Gastrocnemius medialis (tissue), 4 donors: ENCODE measurements around the gene SIAH1. TPM values are rescaled to one million over a fixed set of nuclear protein-coding genes. Genes with fewer than 3 reads are reported as not detected.

Experiments
- ATAC-seq, 2 donors: fragments of 150-250 bp; one replicate each; pipeline ENCODE4 v1.9.1; 2016
- DNase-seq, 2 donors: peaks; one replicate each; pipeline ENCODE4 v3.0.0-alpha.2; 2019
- H3K27ac ChIP-seq, 4 donors: fragments of 200-600 bp; sonication (generic); 1 replicate in 1 of 4; 2 replicates in 3 of 4; pipeline ENCODE4 v1.5.1; 2016 to 2018; ENCODE audit warnings: mild to moderate bottlenecking in 2 of 4, moderate library complexity in 1 of 4
- H3K27me3 ChIP-seq, 3 donors: fragments of 200-600 bp; sonication (generic) in 2 of 3; 1 replicate in 1 of 3; 2 replicates in 2 of 3; pipeline versions ENCODE4 v1.5.1 to v1.6.0; 2016 to 2019; ENCODE audit warnings: mild to moderate bottlenecking in 1 of 3, moderate library complexity in 1 of 3
- H3K36me3 ChIP-seq, 2 donors: fragments of 200-600 bp; sonication (generic) in 1 of 2; one replicate each; pipeline ENCODE4 v1.5.1; 2017 to 2018
- H3K4me1 ChIP-seq, 2 donors: fragments of 200-600 bp; sonication (generic) in 1 of 2; one replicate each; pipeline ENCODE4 v1.5.1; 2016 to 2017; ENCODE audit warnings: mild to moderate bottlenecking in 2 of 2
- H3K4me3 ChIP-seq, 4 donors: fragments of 200-600 bp; sonication (generic) in 3 of 4; 1 replicate in 1 of 4; 2 replicates in 3 of 4; pipeline ENCODE4 v1.5.1; 2016 to 2019; ENCODE audit warnings: mild to moderate bottlenecking in 2 of 4
- H3K9me3 ChIP-seq, 3 donors: fragments of 200-600 bp; sonication (generic) in 2 of 3; 1 replicate in 1 of 3; 2 replicates in 2 of 3; pipeline ENCODE4 v1.5.1; 2016 to 2019
- CTCF ChIP-seq, 5 experiments: fragments of 450-650 bp in 3 of 5; fragments of 200-600 bp in 2 of 5; sonication (generic) in 2 of 5; IDR thresholded peaks in 4 of 5; conservative IDR thresholded peaks in 1 of 5; 1 replicate in 4 of 5; 2 replicates in 1 of 5; pipeline ENCODE4 v1.5.1; 2016 to 2019; ENCODE audit warnings: antibody characterized with exemption in 5 of 5, mild to moderate bottlenecking in 3 of 5, moderate library complexity in 3 of 5
- POLR2A ChIP-seq, 2 donors: fragments of 450-650 bp; IDR thresholded peaks; one replicate each; pipeline ENCODE4 v1.6.1; 2017; ENCODE audit warnings: antibody characterized with exemption in 2 of 2, mild to moderate bottlenecking in 2 of 2, moderate library complexity in 2 of 2
- in situ Hi-C, 4 donors: fragments of 200-750 bp; cut with MboI; loops; one replicate each; pipeline versions ENCODE4 v1.15.0 to v1.8.0; 2017; ENCODE audit warnings: low sequenced_read_pairs in 4 of 4
- intact Hi-C: fragments of 100-400 bp; cut with DNase I; formaldehyde crosslinking; loops from one replicate; pipeline ENCODE4 v1.15.1; 2023; ENCODE audit warnings: low total_unique reads
- total RNA-seq, 4 donors: library from RNA; depleted of rRNA; stranded (reverse); fragments of >200 nt; gene quantifications; one replicate each; pipeline versions ENCODE4 v1.1.0 to v1.2.3, GENCODE V29; 2016

Gene SIAH1
- total RNA-seq, 4 donors from 2014 or later: 19.9 to 21.0 (median 20.1) TPM

DNA sequence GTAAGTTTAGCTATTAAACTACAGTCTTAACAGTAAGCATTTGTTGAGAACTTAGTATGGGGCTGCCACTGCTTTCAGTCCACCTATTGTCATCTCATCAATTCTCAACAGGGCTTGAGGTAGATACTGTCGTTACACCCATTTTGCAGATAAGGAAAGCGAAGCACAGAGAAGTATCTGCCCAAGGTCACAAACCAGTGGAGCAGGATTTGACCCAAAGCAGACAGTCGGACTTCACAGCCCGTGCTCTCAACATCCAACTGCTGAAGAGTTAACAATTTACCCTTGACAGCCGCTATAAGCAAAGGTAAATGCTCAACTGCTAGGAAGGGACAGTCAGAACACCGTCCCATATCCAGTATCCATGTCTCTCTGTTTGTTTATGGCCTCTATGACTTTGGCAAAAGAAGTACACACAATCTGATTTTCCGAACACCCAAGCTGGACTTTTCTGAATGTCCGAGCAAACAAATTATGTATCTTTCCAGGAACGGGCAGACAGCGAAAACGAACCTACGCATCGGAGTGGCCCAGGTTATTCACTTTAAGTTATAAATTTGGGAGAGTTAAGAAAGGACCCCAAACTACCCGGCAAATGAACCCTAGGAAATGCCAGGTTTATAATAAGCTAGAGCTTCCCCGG lies 1.2 kb downstream of the SIAH1 start:
- Histone ChIP-seq H3K9me3 (no peaks in the 10 kb centered on the region), H3K27me3 (no peaks in the 10 kb centered on the region), H3K4me3 (peak overlapping the region; percentile 73 to 89 (median 78)), H3K36me3 (no peaks in the 10 kb centered on the region), H3K4me1 (peaks cover 43 to 51% of the 10 kb centered on the region in 2 donors), H3K27ac (peak overlapping the region; percentile 94 to 99 (median 98))
- DNase-seq (no peak), ATAC-seq (peak; percentile 28 to 32)
- no peak for TF ChIP-seq CTCF (IDR thresholded peaks at IDR 0.05 in 4 of 5, conservative IDR thresholded peaks at IDR 0.05 in 1 of 5)
- no peak for TF ChIP-seq POLR2A (IDR thresholded peaks at IDR 0.05)
- in situ Hi-C loops: no loop called here
- intact Hi-C loops: loop anchor here (5.0 to 10.0 kb wide), 3 partner anchors 142 to 1471 kb away; partner anchors contain the start of genes DNAJA2, LONP2 and ZNF423

- H3K9me3 ChIP-seq: no peaks in the 10 kb centered on the region
- ATAC-seq (no peak), DNase-seq (no peak)
These were observed 2.0 kb downstream of the SIAH1 start for GRCh38 chr16:48383009-48383876.

GRCh38 chr16:48382131-48382530 lies 3.1 kb downstream of the SIAH1 start:
- Histone ChIP-seq H3K4me3 (no peak overlapping the region), H3K27me3 (no peaks in the 10 kb centered on the region), H3K9me3 (no peaks in the 10 kb centered on the region), H3K36me3 (no peaks in the 10 kb centered on the region), H3K4me1 (peaks cover 61 to 67% of the 10 kb centered on the region in 2 donors), H3K27ac (peak overlapping the region; percentile 94 to 99 (median 98))
- in situ Hi-C loops (no loop called here), intact Hi-C loops (loop anchor here (5.0 to 10.0 kb wide), 3 partner anchors 140 to 1473 kb away; partner anchors contain the start of genes DNAJA2, LONP2 and ZNF423)
- TF ChIP-seq POLR2A (IDR thresholded peaks at IDR 0.05): no peak
- no peak for TF ChIP-seq CTCF (IDR thresholded peaks at IDR 0.05 in 4 of 5, conservative IDR thresholded peaks at IDR 0.05 in 1 of 5)
- DNase-seq (no peak), ATAC-seq (no peak)

More at GRCh38 chr16:48383009-48383876, 2.0 kb downstream of the SIAH1 start:
- TF ChIP-seq POLR2A (IDR thresholded peaks at IDR 0.05) (no peak), CTCF (IDR thresholded peaks at IDR 0.05 in 4 of 5, conservative IDR thresholded peaks at IDR 0.05 in 1 of 5) (no peak)
- in situ Hi-C loops: no loop called here
- Histone ChIP-seq H3K4me1 (peaks cover 50 to 58% of the 10 kb centered on the region in 2 donors), H3K27me3 (no peaks in the 10 kb centered on the region), H3K27ac (peak overlapping the region; percentile 94 to 99 (median 98)), H3K36me3 (no peaks in the 10 kb centered on the region), H3K4me3 (peak overlapping the region; percentile 73 to 89 (median 78))
- intact Hi-C loops: loop anchor here (5.0 to 10.0 kb wide), 3 partner anchors 141 to 1472 kb away; partner anchors contain the start of genes DNAJA2, LONP2 and ZNF423

DNA sequence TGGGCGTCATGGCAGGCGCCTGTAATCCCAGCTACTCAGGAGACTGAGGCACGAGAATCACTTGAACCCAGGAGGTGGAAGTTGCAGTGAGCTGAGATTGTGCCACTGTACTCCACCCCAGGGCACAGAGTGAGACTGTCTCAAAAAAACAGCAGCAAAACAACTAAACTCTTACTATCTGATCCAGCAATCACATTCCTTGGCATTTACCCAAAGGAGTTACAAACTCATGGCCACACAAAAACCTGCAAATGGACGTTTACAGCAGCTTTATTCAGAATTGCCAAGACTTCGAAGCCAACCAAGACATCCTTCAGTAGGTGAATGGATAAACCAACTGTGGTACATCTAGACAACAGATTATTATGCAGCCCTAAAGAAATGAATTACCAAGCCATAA lies 4.0 kb downstream of the SIAH1 start:
- in situ Hi-C loops: no loop called here
- no peaks in the 10 kb centered on the region for H3K27me3 ChIP-seq
- H3K36me3 ChIP-seq: no peaks in the 10 kb centered on the region
- H3K4me1 ChIP-seq: peaks cover 71% of the 10 kb centered on the region in 2 donors
- H3K9me3 ChIP-seq: no peaks in the 10 kb centered on the region
- no peak overlapping the region for H3K4me3 ChIP-seq
- intact Hi-C loops: loop anchor here (5.0 to 10.0 kb wide), 3 partner anchors 139 to 1474 kb away; partner anchors contain the start of genes DNAJA2, LONP2 and ZNF423
- TF ChIP-seq POLR2A (IDR thresholded peaks at IDR 0.05) (no peak), CTCF (IDR thresholded peaks at IDR 0.05 in 4 of 5, conservative IDR thresholded peaks at IDR 0.05 in 1 of 5) (no peak)
- peak overlapping the region in 3 of 4 donors; percentile 6 to 97 (median 30) for H3K27ac ChIP-seq
- no peak for ATAC-seq
- DNase-seq: no peak
